ENCODE results near the gene EIF5.

EIF5 gene

GRCh38 chr14:103392572-103392971, 58.5 kb downstream of the EIF5 start:
- no peak for TF ChIP-seq CTCF (conservative IDR thresholded peaks at IDR 0.05; ENCODE audit: control insufficient read depth, insufficient read depth, low read depth, low read length)
- no peak for DNase-seq (ENCODE audit: low read depth)
- no peak overlapping the region for H3K4me3 ChIP-seq (ENCODE audit: control insufficient read depth, low read depth, low read length)

GRCh38 chr14:103393070-103393469, 59.0 kb downstream of the EIF5 start:
- no peak overlapping the region for H3K4me3 ChIP-seq (ENCODE audit: control insufficient read depth, low read depth, low read length)
- DNase-seq (ENCODE audit: low read depth) = no peak
- no peak for TF ChIP-seq CTCF (conservative IDR thresholded peaks at IDR 0.05; ENCODE audit: control insufficient read depth, insufficient read depth, low read depth, low read length)

- H3K4me3 ChIP-seq (ENCODE audit: control insufficient read depth, low read depth, low read length) = no peak overlapping the region
- peak; percentile 65 for DNase-seq (ENCODE audit: low read depth)
- TF ChIP-seq CTCF (conservative IDR thresholded peaks at IDR 0.05; ENCODE audit: control insufficient read depth, insufficient read depth, low read depth, low read length) = peak; percentile 83
Observed at GRCh38 chr14:103393676-103394626, 59.9 kb downstream of the EIF5 start.

Measured in fibroblast of mammary gland (primary cell).